CD4-positive, alpha-beta T cell (primary cell): ENCODE measurements around the gene CRTC1. TPM values are rescaled to one million over a fixed set of nuclear protein-coding genes. Genes with fewer than 3 reads are reported as not detected.
"Not testable (repeated sequence)": the region's sequence is repeated elsewhere in the genome, so short reads cannot be mapped to it uniquely, and the experiment has no call there.

Experiments used
- ATAC-seq: fragments of 200-7000 bp; cut with Tn5 transposase; one replicate; pipeline ENCODE4 v1.10.0; 2022; ENCODE audit warnings: mild to moderate bottlenecking; ENCODE audit not compliant: poor library complexity
- CTCF ChIA-PET: fragments of 350-600 bp; sonication (Branson Sonifier 250); formaldehyde crosslinking; loops from one replicate; lab custom pipeline; 2021; ENCODE audit warnings: antibody characterized with exemption, inconsistent platforms; lab: Charles Lee
- POLR2A ChIA-PET: fragments of 350-600 bp; sonication (Branson Sonifier 250); formaldehyde crosslinking; loops from one replicate; lab custom pipeline; 2021; ENCODE audit warnings: antibody characterized with exemption, inconsistent platforms; lab: Charles Lee
- DNase-seq, 14 experiments: peaks; one replicate each; pipeline ENCODE4 v3.0.0-alpha.2; 2013 to 2020; ENCODE audit warnings: mixed read lengths in 2 of 14
- H3K27ac ChIP-seq, 2 donors: one replicate each; pipeline versions ENCODE4 v1.5.1 to v1.7.0; 2013; ENCODE audit warnings: low read length in 2 of 2, low read depth in 1 of 2, mild to moderate bottlenecking in 1 of 2
- H3K27me3 ChIP-seq, 2 experiments: 1 replicate in 1 of 2; 2 replicates in 1 of 2; pipeline versions ENCODE4 v1.6.1 to v1.7.0; 2013; ENCODE audit warnings: low read length in 2 of 2, control low read depth in 1 of 2, mild to moderate bottlenecking in 1 of 2, moderate library complexity in 1 of 2; ENCODE audit not compliant: insufficient read depth in 2 of 2, control insufficient read depth in 1 of 2
- H3K36me3 ChIP-seq: one replicate; pipeline ENCODE4 v1.6.1; 2013; ENCODE audit warnings: low read length, control low read depth; ENCODE audit not compliant: insufficient read depth
- H3K4me1 ChIP-seq: one replicate; pipeline ENCODE4 v1.6.1; 2013; ENCODE audit warnings: low read length, control low read depth; ENCODE audit not compliant: insufficient read depth
- H3K4me3 ChIP-seq: one replicate; pipeline ENCODE4 v1.5.1; 2013; ENCODE audit warnings: mild to moderate bottlenecking, low read length, moderate library complexity
- H3K9me3 ChIP-seq, 2 experiments: 1 replicate in 1 of 2; 2 replicates in 1 of 2; pipeline versions ENCODE4 v1.6.1 to v1.7.0; 2013; ENCODE audit warnings: low read length in 2 of 2, mild to moderate bottlenecking in 2 of 2, control low read depth in 1 of 2, moderate library complexity in 1 of 2; ENCODE audit not compliant: control insufficient read depth in 1 of 2, insufficient read depth in 1 of 2
- H3K27ac Mint-ChIP-seq: one replicate; pipeline ENCODE4 v1.8.0; 2020; ENCODE audit warnings: mixed read lengths
- H3K27me3 Mint-ChIP-seq: one replicate; pipeline ENCODE4 v1.8.0; 2021; ENCODE audit warnings: mixed read lengths
- H3K36me3 Mint-ChIP-seq: one replicate; pipeline ENCODE4 v1.8.0; 2021; ENCODE audit warnings: low read depth, mixed read lengths
- H3K4me1 Mint-ChIP-seq: one replicate; pipeline ENCODE4 v1.8.0; 2021; ENCODE audit warnings: low read depth, mixed read lengths
- H3K4me3 Mint-ChIP-seq: one replicate; pipeline ENCODE4 v1.8.0; 2020; ENCODE audit warnings: mild to moderate bottlenecking, mixed read lengths
- H3K9me3 Mint-ChIP-seq: one replicate; pipeline ENCODE4 v1.8.0; 2020; ENCODE audit warnings: mixed read lengths
- intact Hi-C, 2 experiments: fragments of 100-400 bp; cut with DNase I in 1 of 2; cut with micrococcal nuclease in 1 of 2; formaldehyde crosslinking; loops; one replicate each; pipeline versions ENCODE4 v1.15.1 to v1.9.0; 2023 to 2025; cut with DNase I, micrococcal nuclease
- total RNA-seq, 174 experiments: library from RNA in 2 of 174; stranded (reverse) in 2 of 174; gene quantifications; one replicate each; pipeline ENCODE4 v1.2.3 and lab custom pipeline; 2021 to 2026
- TF ChIP-seq, protein P1 (sequence below): fragments of 200-600 bp; IDR thresholded peaks from one replicate; pipeline ENCODE4 v1.8.0; 2022; ENCODE audit warnings: antibody characterized with exemption, mild to moderate bottlenecking

CRTC1 gene
- total RNA-seq, 2 experiments from 2014 or later = 11.8 to 12.2 TPM

DNA sequence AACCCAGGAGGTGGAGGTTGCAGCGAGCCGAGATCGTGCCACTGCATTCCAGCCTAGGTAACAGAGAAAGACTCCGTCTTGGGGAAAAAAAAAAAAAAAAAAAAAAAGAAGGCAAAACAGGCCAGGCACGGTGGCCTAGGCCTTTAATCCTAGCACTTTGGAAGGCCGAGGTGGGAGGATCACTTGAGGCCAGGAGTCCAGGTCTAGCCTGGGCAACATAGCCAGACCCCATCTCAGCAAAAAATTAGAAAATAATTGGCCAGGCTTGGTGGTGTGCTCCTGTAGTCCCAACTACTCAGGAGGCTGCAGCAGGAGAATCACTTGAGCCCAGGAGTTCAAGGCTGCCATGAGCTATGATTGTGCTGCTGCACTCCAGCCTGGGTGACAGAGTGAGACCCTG lies 43.4 kb downstream of the CRTC1 start:
- Histone ChIP-seq H3K27ac (no peak overlapping the region), H3K4me3 (no peak overlapping the region), H3K36me3 (peaks cover 9% of the 10 kb centered on the region), H3K9me3 (no peaks in the 10 kb centered on the region), H3K4me1 (no peaks in the 10 kb centered on the region), H3K27me3 (no peaks in the 10 kb centered on the region)
- ATAC-seq = no peak
- DNase-seq = no peak
- intact Hi-C loops = no loop called here
- ChIA-PET POLR2A (no interaction called here), CTCF (no interaction called here)
- Mint-ChIP-seq H3K27ac (no peak overlapping the region), H3K36me3 (peaks cover 4% of the 10 kb centered on the region), H3K4me1 (no peaks in the 10 kb centered on the region), H3K9me3 (no peaks in the 10 kb centered on the region), H3K27me3 (no peaks in the 10 kb centered on the region), H3K4me3 (no peak overlapping the region)
- TF ChIP-seq, protein P1, sequence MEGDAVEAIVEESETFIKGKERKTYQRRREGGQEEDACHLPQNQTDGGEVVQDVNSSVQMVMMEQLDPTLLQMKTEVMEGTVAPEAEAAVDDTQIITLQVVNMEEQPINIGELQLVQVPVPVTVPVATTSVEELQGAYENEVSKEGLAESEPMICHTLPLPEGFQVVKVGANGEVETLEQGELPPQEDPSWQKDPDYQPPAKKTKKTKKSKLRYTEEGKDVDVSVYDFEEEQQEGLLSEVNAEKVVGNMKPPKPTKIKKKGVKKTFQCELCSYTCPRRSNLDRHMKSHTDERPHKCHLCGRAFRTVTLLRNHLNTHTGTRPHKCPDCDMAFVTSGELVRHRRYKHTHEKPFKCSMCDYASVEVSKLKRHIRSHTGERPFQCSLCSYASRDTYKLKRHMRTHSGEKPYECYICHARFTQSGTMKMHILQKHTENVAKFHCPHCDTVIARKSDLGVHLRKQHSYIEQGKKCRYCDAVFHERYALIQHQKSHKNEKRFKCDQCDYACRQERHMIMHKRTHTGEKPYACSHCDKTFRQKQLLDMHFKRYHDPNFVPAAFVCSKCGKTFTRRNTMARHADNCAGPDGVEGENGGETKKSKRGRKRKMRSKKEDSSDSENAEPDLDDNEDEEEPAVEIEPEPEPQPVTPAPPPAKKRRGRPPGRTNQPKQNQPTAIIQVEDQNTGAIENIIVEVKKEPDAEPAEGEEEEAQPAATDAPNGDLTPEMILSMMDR = no peak

DNA sequence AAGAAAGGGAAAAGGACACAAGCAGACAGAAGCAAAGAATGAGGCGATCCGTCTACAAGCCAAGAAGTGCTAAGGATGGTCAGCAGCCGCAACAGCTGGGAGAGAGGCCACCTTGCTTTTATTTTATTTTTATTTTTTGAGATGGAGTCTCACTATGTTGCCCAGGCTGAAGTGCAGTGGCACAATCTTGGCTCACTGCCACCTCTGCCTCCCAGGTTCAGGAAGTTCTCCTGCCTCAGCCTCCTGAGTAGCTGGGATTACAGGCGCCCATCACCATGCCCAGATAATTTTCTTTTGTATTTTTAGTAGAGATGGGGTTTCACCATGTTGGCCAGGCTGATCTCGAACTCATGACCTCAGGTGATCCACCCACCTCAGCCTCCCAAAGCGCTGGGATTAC lies 44.1 kb downstream of the CRTC1 start:
- intact Hi-C loops, DNase-seq, H3K4me1 ChIP-seq, H3K36me3 ChIP-seq, H3K27ac Mint-ChIP-seq, ATAC-seq, H3K27ac ChIP-seq, H3K27me3 ChIP-seq, CTCF ChIA-PET, POLR2A ChIA-PET, H3K4me1 Mint-ChIP-seq, H3K9me3 Mint-ChIP-seq, H3K9me3 ChIP-seq, H3K4me3 Mint-ChIP-seq, H3K4me3 ChIP-seq, H3K36me3 Mint-ChIP-seq, H3K27me3 Mint-ChIP-seq: not testable (repeated sequence)

DNA sequence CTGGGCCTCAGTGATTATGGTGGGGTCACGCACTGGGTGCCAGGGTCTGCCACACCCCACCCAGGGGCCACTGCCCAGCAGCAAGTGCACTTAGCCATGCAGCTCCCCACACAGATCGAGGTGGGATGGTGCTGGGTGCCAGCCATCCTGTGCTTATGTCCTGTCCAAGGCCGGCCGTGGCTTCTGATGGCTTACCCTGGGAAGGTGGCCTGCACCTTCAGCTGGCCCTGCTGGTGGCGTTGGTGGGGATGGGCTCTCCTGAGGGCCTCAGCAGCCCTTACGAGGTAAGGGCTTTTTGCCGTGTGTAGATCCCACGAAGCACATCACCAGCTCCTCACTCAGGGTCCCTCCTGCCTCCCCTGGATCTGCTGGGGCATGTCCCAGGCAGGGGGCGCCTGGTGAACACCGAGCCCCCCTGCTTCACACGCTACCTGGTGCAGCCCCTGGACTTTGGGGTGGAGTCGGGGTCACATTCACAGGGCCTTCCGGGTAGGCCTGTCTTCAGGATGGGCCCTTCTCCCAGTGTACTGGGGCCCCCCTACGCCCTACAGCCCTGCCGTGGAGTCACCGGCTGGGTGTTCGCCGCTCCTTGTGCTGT lies 46.6 kb downstream of the CRTC1 start:
- ATAC-seq = no peak
- Mint-ChIP-seq H3K27ac (no peak overlapping the region), H3K4me1 (no peaks in the 10 kb centered on the region), H3K27me3 (no peaks in the 10 kb centered on the region), H3K36me3 (no peaks in the 10 kb centered on the region), H3K4me3 (no peak overlapping the region), H3K9me3 (no peaks in the 10 kb centered on the region)
- H3K27ac ChIP-seq = no peak overlapping the region
- no peaks in the 10 kb centered on the region for H3K27me3 ChIP-seq
- CTCF ChIA-PET = no interaction called here
- no peaks in the 10 kb centered on the region for H3K4me1 ChIP-seq
- no peaks in the 10 kb centered on the region for H3K36me3 ChIP-seq
- intact Hi-C loops = no loop called here
- H3K9me3 ChIP-seq = no peaks in the 10 kb centered on the region
- POLR2A ChIA-PET = no interaction called here
- DNase-seq = no peak
- no peak overlapping the region for H3K4me3 ChIP-seq
- TF ChIP-seq, protein P1 = no peak

DNA sequence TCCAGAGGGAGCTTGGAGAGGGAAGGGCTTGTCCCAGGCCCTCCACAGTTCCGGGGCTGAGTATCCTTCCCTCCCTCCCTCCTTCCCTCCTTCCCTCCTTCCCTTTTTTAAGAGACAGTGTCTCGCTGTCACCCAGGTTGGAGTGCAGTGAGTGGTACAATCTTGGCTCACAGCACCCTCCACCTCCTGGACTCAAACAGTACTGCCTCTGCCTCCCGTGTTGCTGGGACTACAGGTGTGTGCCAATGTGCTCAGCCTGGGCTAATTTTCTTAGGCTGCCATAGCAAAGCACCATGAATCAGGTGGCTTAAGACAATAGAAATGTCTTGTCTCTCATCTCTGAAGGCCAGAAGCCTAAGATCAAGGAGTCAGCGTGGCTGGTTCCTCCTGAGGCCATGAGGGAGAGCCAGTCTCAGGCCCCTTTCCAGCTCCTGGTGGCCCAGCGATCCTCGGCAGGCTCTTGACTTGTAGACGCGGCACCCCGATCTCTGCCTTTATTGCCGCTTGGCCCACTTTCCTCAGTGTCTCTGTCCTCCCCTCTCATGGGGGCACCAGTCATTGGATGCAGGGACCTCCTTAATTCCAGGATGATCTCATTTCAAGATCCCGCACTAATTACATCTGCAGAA lies 47.5 kb downstream of the CRTC1 start:
- H3K4me3 Mint-ChIP-seq = no peak overlapping the region
- Histone ChIP-seq H3K9me3 (no peaks in the 10 kb centered on the region), H3K4me3 (no peak overlapping the region), H3K27ac (no peak overlapping the region), H3K36me3 (no peaks in the 10 kb centered on the region), H3K27me3 (no peaks in the 10 kb centered on the region), H3K4me1 (no peaks in the 10 kb centered on the region)
- TF ChIP-seq, protein P1 = no peak
- H3K36me3 Mint-ChIP-seq = no peaks in the 10 kb centered on the region
- H3K9me3 Mint-ChIP-seq = no peaks in the 10 kb centered on the region
- ChIA-PET POLR2A (no interaction called here), CTCF (no interaction called here)
- H3K27me3 Mint-ChIP-seq = no peaks in the 10 kb centered on the region
- intact Hi-C loops = no loop called here
- ATAC-seq (no peak), DNase-seq (no peak)
- no peak overlapping the region for H3K27ac Mint-ChIP-seq
- H3K4me1 Mint-ChIP-seq = no peaks in the 10 kb centered on the region
